COLO668 (cell line): ENCODE data around the gene TSGA10.

Experiments
- DNase-seq: peaks from one replicate; lab custom pipeline; 2025; ENCODE audit not compliant: unreplicated experiment; lab: John Stamatoyannopoulos, UW

The TSGA10 gene

GRCh38 chr2:98948956-98949739 is 205.6 kb downstream of the TSGA10 start:
- DNase-seq, result no peak

- no peak for DNase-seq
Observed at GRCh38 chr2:98947554-98947953, 207.2 kb downstream of the TSGA10 start.
